GM12801 (cell line): Measurements from ENCODE around the gene MCM8.

Experiments
- TF ChIP-seq, protein P1 (sequence below): IDR thresholded peaks from one replicate; pipeline ENCODE4 v1.5.1; 2011; ENCODE audit warnings: control low read depth; ENCODE audit not compliant: insufficient read length; ENCODE audit errors: extremely low read depth

The MCM8 gene

DNA sequence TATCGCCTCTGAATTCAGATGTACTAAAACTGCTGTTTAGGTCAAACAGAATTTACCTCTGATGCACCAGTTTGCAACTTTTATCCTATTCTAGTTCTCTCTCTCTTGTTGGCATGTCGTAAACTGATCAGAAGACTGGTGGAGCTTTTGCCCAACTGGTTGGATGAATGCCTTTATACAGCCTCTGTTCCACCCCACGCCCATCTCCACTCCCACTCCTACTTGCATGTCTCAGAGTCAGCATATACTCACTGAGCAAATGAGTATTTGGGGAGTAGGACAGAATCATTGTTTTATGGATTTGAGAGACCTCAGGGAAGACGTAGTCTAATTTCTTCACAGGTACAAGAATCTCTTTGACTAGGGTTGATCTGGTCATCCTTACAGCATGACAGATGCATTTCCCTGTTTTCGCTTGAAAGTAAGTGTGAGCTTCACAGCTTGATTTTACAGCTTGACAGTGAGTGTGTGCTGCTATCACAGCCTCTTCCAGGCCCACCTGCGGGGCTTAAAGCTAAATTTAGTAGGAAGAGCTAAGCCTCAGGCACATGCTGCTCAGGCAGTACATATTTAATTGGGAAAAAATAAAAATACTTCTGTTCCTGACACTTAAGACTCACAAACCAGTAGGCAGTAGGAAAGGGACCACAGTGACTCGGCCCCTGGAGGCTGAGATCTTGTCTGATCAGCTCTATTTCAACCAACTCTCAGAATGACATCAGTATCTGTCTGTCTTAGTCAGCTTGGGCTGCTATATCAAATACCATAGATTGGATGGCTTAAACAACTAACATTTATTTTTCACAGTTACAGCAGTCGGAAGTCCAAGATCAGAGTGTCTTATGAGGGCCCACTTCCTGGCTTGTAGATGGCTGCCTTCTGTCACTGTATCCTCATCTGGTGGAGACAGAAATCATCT, 30.6 kb upstream of the MCM8 start:
- TF ChIP-seq, protein P1, sequence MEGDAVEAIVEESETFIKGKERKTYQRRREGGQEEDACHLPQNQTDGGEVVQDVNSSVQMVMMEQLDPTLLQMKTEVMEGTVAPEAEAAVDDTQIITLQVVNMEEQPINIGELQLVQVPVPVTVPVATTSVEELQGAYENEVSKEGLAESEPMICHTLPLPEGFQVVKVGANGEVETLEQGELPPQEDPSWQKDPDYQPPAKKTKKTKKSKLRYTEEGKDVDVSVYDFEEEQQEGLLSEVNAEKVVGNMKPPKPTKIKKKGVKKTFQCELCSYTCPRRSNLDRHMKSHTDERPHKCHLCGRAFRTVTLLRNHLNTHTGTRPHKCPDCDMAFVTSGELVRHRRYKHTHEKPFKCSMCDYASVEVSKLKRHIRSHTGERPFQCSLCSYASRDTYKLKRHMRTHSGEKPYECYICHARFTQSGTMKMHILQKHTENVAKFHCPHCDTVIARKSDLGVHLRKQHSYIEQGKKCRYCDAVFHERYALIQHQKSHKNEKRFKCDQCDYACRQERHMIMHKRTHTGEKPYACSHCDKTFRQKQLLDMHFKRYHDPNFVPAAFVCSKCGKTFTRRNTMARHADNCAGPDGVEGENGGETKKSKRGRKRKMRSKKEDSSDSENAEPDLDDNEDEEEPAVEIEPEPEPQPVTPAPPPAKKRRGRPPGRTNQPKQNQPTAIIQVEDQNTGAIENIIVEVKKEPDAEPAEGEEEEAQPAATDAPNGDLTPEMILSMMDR = no peak

DNA sequence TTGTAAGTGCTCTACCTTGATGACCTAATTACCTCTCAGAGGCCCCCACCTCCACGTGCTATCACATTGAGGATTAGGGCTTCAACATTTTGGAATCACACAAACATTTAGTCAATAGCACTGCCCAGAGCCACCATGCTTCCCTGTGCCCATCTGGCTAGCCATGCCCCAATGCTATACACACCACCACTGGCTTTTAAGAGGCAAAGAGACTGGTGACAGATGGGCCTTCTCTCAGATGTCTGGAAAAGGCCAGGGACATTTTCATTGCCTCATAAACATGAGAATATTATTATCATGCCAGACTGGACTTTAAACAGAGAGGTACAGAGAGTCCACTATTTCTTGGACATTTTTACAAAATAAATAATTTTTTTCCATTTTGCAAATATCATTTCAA, 29.9 kb upstream of the MCM8 start:
- TF ChIP-seq, protein P1 = no peak

DNA sequence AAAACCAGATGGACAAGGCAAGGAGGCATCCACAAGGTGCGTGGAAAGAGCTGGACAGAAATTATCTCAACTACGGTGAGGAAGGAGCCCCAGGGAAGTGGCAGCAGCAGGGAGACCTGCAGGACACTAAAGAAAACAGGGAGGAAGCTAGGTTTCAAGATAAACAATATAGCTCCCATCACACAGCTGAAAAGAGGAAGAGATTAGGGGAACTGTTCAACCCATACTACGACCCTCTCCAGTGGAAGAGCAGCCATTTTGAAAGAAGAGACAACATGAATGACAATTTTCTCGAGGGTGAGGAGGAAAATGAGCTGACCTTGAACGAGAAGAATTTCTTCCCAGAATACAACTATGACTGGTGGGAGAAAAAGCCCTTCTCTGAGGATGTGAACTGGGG, 27.0 kb upstream of the MCM8 start:
- TF ChIP-seq, protein P1 = no peak

DNA sequence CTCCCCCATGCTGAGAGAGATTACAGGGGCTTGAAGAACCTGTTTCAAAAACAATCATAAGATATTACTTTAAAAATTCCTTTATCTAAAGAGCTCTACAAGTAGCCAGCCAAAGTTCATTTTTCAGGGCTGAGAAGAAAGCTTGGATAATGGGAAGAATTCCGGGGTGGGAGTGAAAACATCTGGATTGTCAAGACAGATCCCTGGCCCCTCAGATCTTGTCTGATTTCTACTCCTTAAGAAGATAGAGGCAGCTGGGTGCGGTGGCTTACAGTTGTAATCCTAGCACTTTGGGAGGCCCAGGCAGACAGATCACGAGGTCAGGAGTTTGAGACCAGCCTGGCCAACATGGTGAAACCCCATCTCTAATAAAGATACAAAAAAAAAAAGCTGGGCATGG, 24.9 kb upstream of the MCM8 start:
- TF ChIP-seq, protein P1 = no peak

DNA sequence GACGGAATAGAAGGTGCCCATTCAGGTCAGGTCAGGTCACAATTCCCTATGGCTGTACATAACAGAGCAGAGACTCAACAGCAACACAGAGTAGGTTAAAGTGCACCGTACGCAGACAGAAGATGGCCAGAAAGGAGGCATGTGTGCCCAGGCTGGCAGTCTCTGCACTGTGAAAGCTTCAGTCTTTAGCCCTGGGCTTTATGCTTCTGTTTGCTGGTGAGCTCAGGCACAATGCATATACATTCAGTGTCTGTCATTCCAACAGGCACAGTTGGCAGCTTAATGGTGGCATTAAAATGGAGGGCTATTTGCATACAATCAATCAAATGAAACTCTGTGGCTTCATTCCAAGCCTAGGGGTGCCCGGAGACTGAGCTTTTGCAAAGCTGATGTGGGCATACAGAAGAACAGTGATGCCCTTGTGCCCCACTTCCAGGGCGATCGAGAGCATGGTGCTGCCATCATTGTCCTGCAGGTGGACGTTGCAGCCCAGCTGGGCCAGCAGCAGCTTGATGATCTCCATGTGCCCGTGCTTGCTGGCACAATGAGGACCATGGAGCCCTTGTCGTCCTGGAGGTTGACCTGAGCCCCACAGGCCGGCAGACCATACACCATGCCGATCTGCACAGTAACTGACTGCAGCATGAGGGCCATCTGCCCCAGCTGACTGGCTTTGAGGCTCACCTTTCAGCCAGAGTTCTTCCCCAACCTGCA, 22.5 kb upstream of the MCM8 start:
- TF ChIP-seq, protein P1 = no peak

DNA sequence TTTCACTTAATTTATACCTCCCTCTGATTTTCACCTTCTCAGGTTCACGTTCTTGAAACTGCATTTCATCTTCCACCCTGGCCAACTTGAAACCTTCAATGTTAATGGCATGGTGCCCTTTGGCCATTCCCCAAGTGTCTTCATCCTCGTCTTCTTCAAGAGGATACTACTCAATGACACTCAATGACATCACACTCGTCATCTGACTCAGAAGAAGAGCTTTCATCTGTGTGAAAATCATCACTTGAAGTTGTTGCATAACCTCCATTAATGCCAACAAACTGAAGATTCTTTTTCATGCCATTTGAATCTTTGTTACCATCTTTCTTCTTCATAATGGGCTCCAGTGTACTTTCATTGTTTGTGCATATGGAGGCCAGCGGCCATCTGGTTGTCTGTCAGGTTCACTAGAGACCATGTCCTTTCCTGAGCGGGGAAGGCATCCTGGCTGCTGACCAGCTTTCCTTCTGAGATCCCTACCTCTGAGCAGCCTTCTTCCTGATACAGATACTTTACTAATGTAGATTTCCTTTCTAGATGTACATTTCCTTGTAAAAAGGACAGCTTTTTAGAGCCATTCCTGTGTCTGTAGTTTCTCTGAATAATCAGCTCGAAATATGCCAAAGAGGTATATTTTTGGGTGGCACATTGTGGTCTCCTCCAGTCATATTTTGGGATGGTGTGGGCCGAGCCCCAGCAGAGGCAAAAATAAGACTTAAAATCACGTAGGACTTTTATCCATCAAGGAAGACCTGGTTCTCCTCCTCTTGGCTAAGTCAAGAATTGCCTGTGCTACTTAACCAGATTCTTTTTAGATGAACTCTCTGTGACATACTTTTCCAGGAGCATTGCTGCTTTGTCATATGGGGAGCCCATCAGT, 21.4 kb upstream of the MCM8 start:
- TF ChIP-seq, protein P1 = no peak

DNA sequence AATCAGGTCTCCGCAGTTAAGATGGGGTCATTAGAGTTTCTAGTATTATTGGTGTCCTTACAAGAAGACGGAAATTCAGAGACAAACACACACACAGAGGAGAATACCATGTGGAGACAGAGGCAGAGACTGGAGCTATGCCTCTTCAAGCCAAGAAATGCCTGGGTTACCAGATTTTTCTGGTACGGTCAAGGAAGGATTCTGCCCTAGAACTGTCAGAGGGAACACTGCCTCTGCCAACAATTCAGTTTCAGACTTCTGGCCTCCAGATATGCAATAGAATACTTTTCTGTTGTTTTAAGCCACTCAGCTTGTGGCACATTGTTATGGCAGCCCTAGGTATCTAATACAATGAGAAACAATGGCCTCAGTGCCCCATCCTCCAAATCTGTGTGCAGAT, 19.0 kb upstream of the MCM8 start:
- TF ChIP-seq, protein P1 = no peak
